Stimulated activated CD8-positive, alpha-beta memory T cell treated with anti-CD3 and anti-CD28 coated beads, Interleukin-7, amount 100 ng/mL, for 24 hours (primary cell): ENCODE results near the gene KIF26A.

ENCODE experiments used
- DNase-seq: peaks from one replicate; pipeline ENCODE4 v3.0.0-alpha.2; 2020; ENCODE audit warnings: low read depth

Gene KIF26A

DNA sequence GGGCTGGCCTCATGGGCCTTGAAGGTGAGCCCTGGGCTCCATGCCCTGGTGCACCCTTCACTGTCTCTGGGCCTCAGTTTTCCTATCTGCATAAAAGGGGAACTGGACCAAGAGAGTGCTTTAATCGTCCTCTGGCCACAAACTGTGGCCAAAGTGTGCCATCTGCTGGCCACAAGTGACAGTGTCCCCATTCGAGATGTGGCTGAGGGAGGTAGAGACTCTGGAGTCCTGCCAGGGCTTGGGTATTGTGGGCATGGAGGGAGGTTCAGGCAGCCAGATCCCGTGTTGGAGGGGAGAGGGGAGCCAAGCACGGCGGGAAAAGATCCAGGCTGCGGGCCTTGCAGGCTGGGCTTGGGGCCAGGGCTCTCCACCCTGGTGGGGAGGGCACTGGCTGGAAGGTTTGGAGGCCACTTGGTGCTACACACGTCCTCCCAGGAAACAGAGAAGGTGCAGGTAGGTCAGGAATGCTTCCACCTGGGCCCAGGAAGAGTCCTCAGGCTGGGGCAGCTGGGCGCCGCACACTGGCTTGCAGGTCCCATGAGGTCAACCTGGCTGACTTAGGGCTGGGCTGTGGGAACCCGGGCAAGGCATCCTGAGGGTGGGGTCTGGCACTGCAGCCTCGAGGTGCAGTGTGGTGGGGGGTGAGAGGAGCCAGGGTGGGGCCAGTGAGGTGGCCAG lies 7.3 kb upstream of the KIF26A start:
- no peak for DNase-seq

DNA sequence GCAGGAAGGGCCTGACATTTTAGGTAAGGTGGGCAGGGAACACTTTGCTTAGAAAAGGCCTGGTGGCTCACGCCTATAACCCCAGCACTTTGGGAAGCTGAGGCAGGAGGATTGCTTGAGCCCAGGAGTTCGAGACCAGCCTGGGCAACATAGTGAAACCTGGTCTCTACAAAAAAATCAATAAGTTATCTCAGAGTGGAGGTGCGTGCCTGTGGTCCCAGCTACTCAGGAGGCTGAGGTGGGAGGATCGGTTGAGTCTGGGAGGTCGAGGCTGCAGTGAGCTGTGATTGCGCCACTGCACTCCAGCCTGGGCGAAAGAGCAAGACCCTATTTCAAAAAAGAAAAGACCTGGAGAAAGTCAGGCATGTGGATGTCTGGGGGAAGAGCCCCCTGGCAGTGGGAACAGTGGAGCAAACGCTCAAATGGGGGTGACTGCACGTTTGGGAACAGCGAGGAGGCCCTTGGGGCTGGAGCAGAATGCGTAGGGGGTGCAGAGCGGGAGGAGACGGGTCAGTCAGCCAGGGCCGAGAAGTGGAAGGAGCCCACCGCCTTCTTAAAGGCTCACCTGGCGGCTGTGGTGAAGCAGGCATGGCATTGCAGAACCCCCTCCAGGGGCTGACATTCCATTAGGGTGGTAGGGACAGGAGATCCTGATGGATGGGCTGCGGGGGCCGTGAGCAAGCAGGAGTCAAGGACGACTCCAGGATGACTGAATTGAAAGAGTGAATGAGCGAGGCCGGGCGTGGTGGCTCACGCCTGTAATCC lies 6.2 kb upstream of the KIF26A start:
- no peak for DNase-seq

GRCh38 chr14:104132981-104133380 lies 5.4 kb upstream of the KIF26A start:
- no peak for DNase-seq

DNA sequence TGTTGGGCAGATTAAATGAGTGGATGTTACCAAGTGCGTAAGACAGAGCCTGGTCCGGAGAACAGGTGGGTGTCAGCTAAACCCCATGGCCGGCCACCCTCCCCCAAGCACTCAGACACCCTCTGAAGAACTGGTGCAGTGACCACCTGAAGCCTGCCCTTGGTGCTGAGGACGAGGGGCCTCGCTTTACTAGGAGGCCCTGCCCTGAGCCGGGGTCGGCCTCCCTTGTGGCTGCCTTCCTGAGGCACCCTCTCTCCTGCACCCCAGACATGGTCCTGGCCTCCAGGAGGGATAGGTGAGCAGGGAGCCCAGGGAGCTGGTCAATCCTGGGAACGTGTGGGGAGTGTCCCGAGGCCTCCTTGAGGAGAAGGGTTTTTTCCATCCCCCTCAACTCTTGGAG lies 4.9 kb upstream of the KIF26A start:
- no peak for DNase-seq

- DNase-seq = no peak
Measured at GRCh38 chr14:104134061-104134965, 4.1 kb upstream of the KIF26A start.

DNA sequence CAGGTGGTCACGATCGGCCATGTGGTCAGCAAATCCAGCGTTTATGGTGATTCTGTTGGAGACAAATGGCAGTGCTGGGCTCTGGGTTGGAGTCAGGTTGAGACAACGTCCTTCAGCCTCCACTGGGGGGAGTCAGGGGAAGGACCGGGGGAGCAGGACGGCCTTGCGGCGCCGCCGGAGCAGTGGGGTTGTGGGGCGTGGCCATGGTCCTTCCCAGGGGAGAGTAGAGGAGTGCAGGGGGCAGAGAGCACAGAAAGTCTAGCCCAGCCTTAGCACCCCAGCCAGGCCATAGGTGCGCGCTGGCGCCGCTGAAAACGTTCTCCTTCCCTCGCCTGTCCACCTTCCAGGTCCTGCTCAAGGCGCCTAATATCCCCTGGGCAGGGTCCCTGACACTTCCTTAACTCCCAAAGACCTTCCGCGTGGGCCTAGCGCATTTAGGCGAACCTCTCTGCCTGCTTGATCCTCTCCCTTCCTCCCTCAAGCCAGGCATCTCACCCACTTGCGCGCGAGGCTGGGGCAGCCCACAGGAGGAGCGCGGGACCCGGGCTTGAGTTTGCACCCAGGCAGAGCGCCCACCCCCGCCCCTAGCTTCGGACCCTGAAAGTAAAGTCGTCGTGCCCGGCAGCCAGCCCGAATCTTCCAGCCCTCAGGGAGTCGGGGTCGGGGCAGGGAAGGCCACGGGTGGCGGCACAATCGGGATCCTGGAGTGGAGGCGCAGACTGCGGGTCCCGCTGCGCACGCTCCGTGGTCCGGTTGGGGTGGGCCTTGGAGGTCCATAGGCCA lies 3.1 kb upstream of the KIF26A start:
- no peak for DNase-seq

- DNase-seq = no peak
Measured at GRCh38 chr14:104135904-104136471, 2.4 kb upstream of the KIF26A start.

- no peak for DNase-seq
Measured at GRCh38 chr14:104136472-104137296, 1.7 kb upstream of the KIF26A start.

- DNase-seq = peak; percentile 43
Measured at GRCh38 chr14:104137297-104138097, 890 bp upstream of the KIF26A start.

DNA sequence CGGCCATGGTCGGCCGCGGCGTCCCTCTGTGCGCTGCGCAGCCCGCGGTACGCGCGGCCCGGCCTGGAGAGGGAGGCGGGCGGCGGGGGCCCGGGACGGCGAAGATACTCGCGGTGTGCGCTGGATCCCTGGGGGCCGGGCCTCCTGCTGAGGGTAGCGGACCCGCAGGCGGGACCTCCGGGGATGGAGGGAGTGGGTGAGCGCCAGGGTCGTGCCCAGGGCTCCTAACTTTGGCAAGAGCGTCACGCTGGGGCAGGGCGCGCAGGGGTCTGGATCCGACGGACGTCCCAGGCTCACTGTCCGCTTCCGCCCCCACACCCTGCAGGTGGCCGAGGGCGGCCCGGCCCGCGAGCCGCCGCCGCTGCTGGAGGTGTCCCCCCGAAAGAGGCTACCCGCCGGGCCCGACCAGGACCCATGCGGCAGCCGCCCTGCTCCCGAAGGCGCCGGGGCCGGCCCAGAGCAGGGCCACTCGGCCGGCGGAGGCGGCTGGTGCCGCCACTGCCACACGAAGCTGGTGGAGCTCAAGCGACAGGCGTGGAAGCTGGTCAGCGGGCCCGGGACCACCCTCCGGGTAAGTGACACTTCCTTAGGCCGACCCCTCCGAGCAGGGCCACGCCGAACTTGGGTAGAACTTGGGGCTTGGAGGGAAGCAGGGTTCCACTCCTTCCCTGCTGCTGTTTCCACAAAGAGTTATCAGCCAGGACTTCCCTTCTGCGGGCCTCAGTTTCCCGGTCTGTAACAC lies 502 bp downstream of the KIF26A start:
- no peak for DNase-seq

DNA sequence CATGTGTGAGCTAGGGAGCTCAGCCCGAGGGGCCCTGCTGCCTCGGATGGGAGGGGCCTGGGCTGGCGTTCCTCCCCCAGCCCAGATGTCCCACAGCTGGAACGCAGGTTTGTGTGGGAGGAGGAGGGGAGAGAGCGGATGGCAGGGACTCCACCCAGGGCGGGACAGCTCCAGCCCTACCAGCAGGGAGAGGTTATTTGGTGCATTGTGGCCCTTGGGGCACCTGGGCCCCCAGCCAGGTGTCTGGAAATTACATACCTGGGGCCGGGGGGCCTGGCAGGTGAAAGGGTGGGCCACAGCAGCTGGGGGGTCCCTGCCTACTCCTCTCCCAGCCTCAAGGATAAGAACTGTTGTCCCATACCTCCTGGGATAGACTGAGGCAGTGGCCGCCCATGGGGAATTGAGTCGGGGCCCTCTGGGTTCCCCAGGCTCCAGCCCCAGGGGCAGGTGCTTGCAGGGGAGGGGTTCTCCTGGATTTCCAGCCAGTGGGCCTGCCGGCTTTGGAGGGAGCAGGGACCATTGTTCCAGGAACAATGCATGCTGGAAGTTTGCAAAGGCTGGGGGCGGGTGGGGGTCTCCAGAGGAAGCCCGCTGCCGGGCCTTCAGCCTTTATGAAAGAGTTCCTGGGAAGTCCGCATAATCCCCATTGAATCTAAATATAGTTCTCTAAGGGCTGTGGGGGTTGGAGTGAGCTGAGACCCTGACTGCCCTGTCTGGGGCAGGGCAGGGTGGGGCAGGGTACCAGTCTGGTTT lies 1.2 kb downstream of the KIF26A start:
- DNase-seq = no peak

GRCh38 chr14:104140213-104140462 lies 1.8 kb downstream of the KIF26A start:
- no peak for DNase-seq

DNA sequence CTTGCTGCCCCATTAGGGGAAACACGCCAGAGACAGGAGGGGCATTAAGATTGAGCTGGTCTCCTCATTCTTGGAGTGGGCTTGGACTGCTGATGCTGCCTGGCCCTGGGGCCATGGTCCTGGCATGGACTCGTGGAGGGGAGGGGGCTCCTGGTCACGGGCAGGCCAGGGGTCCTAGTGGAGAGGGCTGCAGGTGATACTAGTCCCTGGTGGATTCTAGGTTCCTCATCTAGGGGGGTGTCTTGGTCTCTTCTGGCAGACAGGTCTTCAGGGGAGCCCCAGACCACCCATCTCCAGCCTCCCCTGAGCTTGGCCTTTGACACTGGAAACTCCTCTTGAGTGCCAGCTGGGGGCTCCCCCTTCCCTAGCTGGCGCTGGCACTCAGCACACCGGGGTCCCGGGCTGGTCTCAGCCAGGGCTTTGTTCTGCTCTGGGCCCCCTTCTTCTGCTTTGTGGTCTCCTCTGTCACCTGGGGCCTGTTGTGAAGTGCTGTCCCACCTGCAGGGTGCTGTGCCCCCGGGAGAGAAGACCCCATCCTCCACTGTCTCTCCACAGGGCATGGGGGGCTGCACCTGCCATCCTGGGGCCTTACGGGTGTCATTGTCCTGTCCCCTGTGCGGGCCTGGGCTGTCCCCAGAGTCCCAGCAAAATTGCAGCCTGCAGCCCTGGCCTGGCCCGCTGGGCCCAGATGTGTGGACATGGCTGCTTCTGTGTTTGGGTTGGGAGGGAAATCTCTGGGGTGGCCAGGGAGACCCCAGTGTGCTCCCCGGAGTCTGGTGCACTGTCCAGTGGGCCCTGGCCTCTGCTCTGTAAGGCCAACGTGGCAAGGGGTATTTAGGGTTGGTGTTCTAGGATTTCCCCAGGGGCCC lies 2.3 kb downstream of the KIF26A start:
- DNase-seq = no peak

GRCh38 chr14:104141621-104142091 lies 3.3 kb downstream of the KIF26A start:
- DNase-seq = no peak

GRCh38 chr14:104142136-104142945 lies 4.0 kb downstream of the KIF26A start:
- DNase-seq = no peak

DNA sequence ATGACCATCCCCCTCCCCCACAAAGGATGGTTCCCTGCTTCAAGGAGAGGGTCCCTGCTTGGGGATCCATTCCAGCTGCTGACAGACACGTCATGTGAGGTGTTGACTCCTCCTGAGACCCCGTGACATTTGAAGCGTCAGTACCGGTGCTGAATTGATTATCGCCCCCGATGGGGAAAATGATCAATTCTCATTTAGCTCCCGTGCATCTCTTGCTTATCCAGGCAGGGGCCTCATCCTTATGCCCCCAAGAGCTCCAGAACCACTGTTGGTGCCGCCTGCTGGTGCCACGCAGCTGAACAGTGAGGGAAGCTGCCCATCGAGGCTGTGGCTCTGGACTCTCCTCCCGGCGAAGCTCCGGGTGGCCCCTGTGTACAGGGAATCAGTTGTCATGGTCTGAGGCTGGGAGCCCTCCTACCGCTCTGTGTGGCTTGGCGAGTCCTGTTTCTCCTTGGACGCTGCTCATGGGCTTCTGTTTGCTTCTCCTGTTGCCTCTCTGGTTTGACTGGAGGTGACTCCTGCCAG lies 4.6 kb downstream of the KIF26A start:
- no peak for DNase-seq
